ENCODE data around the gene NAT14. TPM values are rescaled to one million over a fixed set of nuclear protein-coding genes. Genes with fewer than 3 reads are reported as not detected.

The NAT14 gene
- total and polyA plus RNA-seq, 2 of the 8 experiments (the other 6 are each of a cell fraction or from before 2014, with no cell fraction given): 47.1 to 71.2 TPM

DNA sequence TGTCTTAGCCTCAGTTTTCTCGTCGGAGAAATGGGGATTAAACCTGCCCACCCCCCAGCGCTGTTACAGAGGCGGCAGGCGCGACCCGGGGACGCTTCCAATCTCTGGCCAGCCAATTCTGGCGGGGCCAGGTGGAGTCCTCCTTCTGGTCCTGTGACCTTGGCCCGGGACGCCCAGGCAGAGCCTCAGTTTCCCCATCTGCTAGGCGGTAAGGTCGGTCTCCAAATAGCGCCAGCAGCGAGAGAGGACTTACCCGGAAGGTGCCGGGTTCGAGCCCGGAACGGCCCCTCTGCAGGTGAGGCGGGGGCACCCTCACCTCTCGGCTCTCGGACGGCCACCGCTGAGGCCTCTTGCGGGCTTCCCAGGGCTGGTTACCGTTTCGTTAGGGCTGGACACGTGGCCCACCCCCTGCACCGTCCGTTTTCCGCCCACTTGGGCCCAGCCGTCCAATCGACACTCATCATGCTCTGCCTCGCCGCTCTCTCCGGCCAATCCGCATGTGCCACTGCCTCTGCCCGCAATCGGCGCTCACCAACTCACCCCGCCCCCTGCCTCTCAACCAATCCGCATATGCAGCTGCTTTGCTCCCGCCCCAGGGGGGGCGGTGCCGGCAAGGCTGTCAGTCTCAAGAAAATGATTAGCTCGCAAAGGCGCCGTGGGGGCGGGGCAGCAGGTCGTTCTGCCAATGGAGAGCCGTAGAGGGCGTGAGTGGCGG is 23.6 kb upstream of the NAT14 start, which contains the start of gene ISOC2 (continued):
- TF ChIP-seq, protein P1, sequence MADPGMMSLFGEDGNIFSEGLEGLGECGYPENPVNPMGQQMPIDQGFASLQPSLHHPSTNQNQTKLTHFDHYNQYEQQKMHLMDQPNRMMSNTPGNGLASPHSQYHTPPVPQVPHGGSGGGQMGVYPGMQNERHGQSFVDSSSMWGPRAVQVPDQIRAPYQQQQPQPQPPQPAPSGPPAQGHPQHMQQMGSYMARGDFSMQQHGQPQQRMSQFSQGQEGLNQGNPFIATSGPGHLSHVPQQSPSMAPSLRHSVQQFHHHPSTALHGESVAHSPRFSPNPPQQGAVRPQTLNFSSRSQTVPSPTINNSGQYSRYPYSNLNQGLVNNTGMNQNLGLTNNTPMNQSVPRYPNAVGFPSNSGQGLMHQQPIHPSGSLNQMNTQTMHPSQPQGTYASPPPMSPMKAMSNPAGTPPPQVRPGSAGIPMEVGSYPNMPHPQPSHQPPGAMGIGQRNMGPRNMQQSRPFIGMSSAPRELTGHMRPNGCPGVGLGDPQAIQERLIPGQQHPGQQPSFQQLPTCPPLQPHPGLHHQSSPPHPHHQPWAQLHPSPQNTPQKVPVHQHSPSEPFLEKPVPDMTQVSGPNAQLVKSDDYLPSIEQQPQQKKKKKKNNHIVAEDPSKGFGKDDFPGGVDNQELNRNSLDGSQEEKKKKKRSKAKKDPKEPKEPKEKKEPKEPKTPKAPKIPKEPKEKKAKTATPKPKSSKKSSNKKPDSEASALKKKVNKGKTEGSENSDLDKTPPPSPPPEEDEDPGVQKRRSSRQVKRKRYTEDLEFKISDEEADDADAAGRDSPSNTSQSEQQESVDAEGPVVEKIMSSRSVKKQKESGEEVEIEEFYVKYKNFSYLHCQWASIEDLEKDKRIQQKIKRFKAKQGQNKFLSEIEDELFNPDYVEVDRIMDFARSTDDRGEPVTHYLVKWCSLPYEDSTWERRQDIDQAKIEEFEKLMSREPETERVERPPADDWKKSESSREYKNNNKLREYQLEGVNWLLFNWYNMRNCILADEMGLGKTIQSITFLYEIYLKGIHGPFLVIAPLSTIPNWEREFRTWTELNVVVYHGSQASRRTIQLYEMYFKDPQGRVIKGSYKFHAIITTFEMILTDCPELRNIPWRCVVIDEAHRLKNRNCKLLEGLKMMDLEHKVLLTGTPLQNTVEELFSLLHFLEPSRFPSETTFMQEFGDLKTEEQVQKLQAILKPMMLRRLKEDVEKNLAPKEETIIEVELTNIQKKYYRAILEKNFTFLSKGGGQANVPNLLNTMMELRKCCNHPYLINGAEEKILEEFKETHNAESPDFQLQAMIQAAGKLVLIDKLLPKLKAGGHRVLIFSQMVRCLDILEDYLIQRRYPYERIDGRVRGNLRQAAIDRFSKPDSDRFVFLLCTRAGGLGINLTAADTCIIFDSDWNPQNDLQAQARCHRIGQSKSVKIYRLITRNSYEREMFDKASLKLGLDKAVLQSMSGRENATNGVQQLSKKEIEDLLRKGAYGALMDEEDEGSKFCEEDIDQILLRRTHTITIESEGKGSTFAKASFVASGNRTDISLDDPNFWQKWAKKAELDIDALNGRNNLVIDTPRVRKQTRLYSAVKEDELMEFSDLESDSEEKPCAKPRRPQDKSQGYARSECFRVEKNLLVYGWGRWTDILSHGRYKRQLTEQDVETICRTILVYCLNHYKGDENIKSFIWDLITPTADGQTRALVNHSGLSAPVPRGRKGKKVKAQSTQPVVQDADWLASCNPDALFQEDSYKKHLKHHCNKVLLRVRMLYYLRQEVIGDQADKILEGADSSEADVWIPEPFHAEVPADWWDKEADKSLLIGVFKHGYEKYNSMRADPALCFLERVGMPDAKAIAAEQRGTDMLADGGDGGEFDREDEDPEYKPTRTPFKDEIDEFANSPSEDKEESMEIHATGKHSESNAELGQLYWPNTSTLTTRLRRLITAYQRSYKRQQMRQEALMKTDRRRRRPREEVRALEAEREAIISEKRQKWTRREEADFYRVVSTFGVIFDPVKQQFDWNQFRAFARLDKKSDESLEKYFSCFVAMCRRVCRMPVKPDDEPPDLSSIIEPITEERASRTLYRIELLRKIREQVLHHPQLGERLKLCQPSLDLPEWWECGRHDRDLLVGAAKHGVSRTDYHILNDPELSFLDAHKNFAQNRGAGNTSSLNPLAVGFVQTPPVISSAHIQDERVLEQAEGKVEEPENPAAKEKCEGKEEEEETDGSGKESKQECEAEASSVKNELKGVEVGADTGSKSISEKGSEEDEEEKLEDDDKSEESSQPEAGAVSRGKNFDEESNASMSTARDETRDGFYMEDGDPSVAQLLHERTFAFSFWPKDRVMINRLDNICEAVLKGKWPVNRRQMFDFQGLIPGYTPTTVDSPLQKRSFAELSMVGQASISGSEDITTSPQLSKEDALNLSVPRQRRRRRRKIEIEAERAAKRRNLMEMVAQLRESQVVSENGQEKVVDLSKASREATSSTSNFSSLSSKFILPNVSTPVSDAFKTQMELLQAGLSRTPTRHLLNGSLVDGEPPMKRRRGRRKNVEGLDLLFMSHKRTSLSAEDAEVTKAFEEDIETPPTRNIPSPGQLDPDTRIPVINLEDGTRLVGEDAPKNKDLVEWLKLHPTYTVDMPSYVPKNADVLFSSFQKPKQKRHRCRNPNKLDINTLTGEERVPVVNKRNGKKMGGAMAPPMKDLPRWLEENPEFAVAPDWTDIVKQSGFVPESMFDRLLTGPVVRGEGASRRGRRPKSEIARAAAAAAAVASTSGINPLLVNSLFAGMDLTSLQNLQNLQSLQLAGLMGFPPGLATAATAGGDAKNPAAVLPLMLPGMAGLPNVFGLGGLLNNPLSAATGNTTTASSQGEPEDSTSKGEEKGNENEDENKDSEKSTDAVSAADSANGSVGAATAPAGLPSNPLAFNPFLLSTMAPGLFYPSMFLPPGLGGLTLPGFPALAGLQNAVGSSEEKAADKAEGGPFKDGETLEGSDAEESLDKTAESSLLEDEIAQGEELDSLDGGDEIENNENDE (IDR thresholded peaks at IDR 0.05; ENCODE audit: insufficient replicate concordance, low read length): no peak
- TF ChIP-seq MAFK (IDR thresholded peaks at IDR 0.05; ENCODE audit: low read depth, low read length) (no peak; the same call in 1 of the 2 replicates), JUN (IDR thresholded peaks at IDR 0.05; ENCODE audit: low read depth, low read length) (no peak), SIX5 (IDR thresholded peaks at IDR 0.05; ENCODE audit: low read depth, low read length) (no peak), HDAC2 (IDR thresholded peaks at IDR 0.05; ENCODE audit: borderline replicate concordance in 1 of 2, low read depth in 2 of 2, low read length in 2 of 2) (peak in 1 of 2 experiments; percentile 99; a peak in 2 of 4 replicates), JUND (IDR thresholded peaks at IDR 0.05; ENCODE audit: low read length) (no peak), SUZ12 (IDR thresholded peaks at IDR 0.05; ENCODE audit: low read length) (no peak), CEBPB (IDR thresholded peaks at IDR 0.05; ENCODE audit: low read depth, low read length) (no peak)
